GM21515 (cell line): ENCODE data around the gene PRR16.

Source experiments
- ATAC-seq: cut with Tn5 transposase; IDR thresholded peaks from one replicate; pipeline ENCODE4 v1.9.1; 2021; ENCODE audit not compliant: unreplicated experiment

Gene PRR16

GRCh38 chr5:120703918-120704587, 240.0 kb downstream of the PRR16 start:
- ATAC-seq, result no peak

GRCh38 chr5:120706877-120707276, 242.8 kb downstream of the PRR16 start:
- no peak for ATAC-seq

GRCh38 chr5:120717381-120717780, 253.3 kb downstream of the PRR16 start:
- no peak for ATAC-seq

GRCh38 chr5:120730214-120730613, 266.1 kb downstream of the PRR16 start:
- no peak for ATAC-seq

- no peak for ATAC-seq
These were observed 269.9 kb downstream of the PRR16 start for GRCh38 chr5:120734033-120734432.

GRCh38 chr5:120735076-120735475, 271.0 kb downstream of the PRR16 start:
- ATAC-seq, result no peak
